Left lung (tissue), 10 donors: ENCODE measurements around the gene PRUNE2. TPM values are rescaled to one million over a fixed set of nuclear protein-coding genes. Genes with fewer than 3 reads are reported as not detected.

Experiments
- ATAC-seq: fragments of 200-7000 bp; cut with Tn5 transposase; one replicate; pipeline ENCODE4 v1.9.1; 2020; ENCODE audit warnings: moderate library complexity
- DNase-seq, 4 donors: peaks; one replicate each; pipeline ENCODE4 v3.0.0-alpha.2; 2013 to 2020
- H3K27ac ChIP-seq, 2 donors: fragments of 200-600 bp; sonication (generic) in 1 of 2; one replicate each; pipeline versions ENCODE4 v1.5.0 to v1.8.0; 2020 to 2021
- H3K27me3 ChIP-seq, 2 donors: fragments of 200-600 bp; sonication (generic) in 1 of 2; one replicate each; pipeline versions ENCODE4 v1.5.0 to v1.8.0; 2020 to 2021
- H3K36me3 ChIP-seq, 2 donors: fragments of 200-600 bp; sonication (generic) in 1 of 2; one replicate each; pipeline versions ENCODE4 v1.5.0 to v1.8.0; 2020 to 2021
- H3K4me1 ChIP-seq, 2 donors: fragments of 200-600 bp; one replicate each; pipeline ENCODE4 v1.8.0; 2021
- H3K4me3 ChIP-seq, 2 donors: fragments of 200-600 bp; sonication (generic) in 1 of 2; one replicate each; pipeline versions ENCODE4 v1.5.0 to v1.8.0; 2020 to 2021; ENCODE audit warnings: mild to moderate bottlenecking in 1 of 2
- H3K9me3 ChIP-seq, 2 donors: fragments of 200-600 bp; sonication (generic) in 1 of 2; one replicate each; pipeline versions ENCODE4 v1.5.0 to v1.8.0; 2020 to 2021
- CTCF ChIP-seq, 2 donors: fragments of 200-600 bp; sonication (generic) in 1 of 2; IDR thresholded peaks; one replicate each; pipeline versions ENCODE4 v1.5.0 to v1.8.0; 2021; ENCODE audit warnings: antibody characterized with exemption in 2 of 2
- intact Hi-C, 2 donors: fragments of 100-400 bp; cut with DNase I; formaldehyde crosslinking; loops; one replicate each; pipeline versions ENCODE4 v1.11.2 to v1.14.2; 2022
- polyA plus RNA-seq, 6 donors: library from polyadenylated mRNA; unstranded; fragments of 120-200 nt; gene quantifications; one replicate each; pipeline ENCODE4 v1.2.1, GENCODE V29; 2013; ENCODE audit not compliant: insufficient read length in 6 of 6
- total RNA-seq, 2 donors: library from RNA; stranded (reverse); fragmentation: NEBNext Ultra II Directional; extraction: Animal tissue kit (Norgen Biotek cat#: 25700); gene quantifications; one replicate each; pipeline ENCODE4 v1.2.1, GENCODE V29; 2021
- donor health status: DM: no; HTN: yes; CAD: no.
- donor health status: DM: no; HTN: no; CAD: no.

The PRUNE2 gene
- total and polyA plus RNA-seq, 8 donors, result 2.0 to 17.7 (median 4.1) TPM

GRCh38 chr9:76808636-76809035, 97.3 kb downstream of the PRUNE2 start:
- intact Hi-C loops, result no loop called here
- no peak for ATAC-seq
- no peaks in the 10 kb centered on the region for H3K9me3 ChIP-seq
- H3K4me1 ChIP-seq, result no peaks in the 10 kb centered on the region
- H3K36me3 ChIP-seq, result no peaks in the 10 kb centered on the region
- no peak for DNase-seq
- no peak for TF ChIP-seq CTCF (IDR thresholded peaks at IDR 0.05)
- H3K27me3 ChIP-seq, result peaks cover 0 to 10% of the 10 kb centered on the region in 2 donors
- H3K27ac ChIP-seq, result no peak overlapping the region
- no peak overlapping the region for H3K4me3 ChIP-seq

- no peak overlapping the region for H3K27ac ChIP-seq
- TF ChIP-seq CTCF (IDR thresholded peaks at IDR 0.05), result no peak
- H3K4me1 ChIP-seq, result no peaks in the 10 kb centered on the region
- no peaks in the 10 kb centered on the region for H3K9me3 ChIP-seq
- no peaks in the 10 kb centered on the region for H3K36me3 ChIP-seq
- H3K27me3 ChIP-seq, result peaks cover 0 to 7% of the 10 kb centered on the region in 2 donors
- H3K4me3 ChIP-seq, result no peak overlapping the region
- no peak for ATAC-seq
- intact Hi-C loops, result no loop called here
- no peak for DNase-seq
Measured at GRCh38 chr9:76803762-76804161, 102.2 kb downstream of the PRUNE2 start.

GRCh38 chr9:76803083-76803482, 102.8 kb downstream of the PRUNE2 start:
- H3K36me3 ChIP-seq, result no peaks in the 10 kb centered on the region
- DNase-seq, result no peak
- H3K27me3 ChIP-seq, result peaks cover 0 to under 1% of the 10 kb centered on the region in 2 donors
- H3K4me3 ChIP-seq, result no peak overlapping the region
- ATAC-seq, result no peak
- intact Hi-C loops, result no loop called here
- H3K27ac ChIP-seq, result no peak overlapping the region
- no peak for TF ChIP-seq CTCF (IDR thresholded peaks at IDR 0.05)
- H3K4me1 ChIP-seq, result no peaks in the 10 kb centered on the region
- H3K9me3 ChIP-seq, result no peaks in the 10 kb centered on the region

GRCh38 chr9:76800901-76801300, 105.0 kb downstream of the PRUNE2 start:
- ATAC-seq (no peak), DNase-seq (no peak)
- no peak overlapping the region for H3K4me3 ChIP-seq
- intact Hi-C loops, result no loop called here
- no peaks in the 10 kb centered on the region for H3K27me3 ChIP-seq
- H3K27ac ChIP-seq, result no peak overlapping the region
- no peaks in the 10 kb centered on the region for H3K36me3 ChIP-seq
- no peaks in the 10 kb centered on the region for H3K4me1 ChIP-seq
- no peak for TF ChIP-seq CTCF (IDR thresholded peaks at IDR 0.05)
- no peaks in the 10 kb centered on the region for H3K9me3 ChIP-seq

GRCh38 chr9:76799473-76799872, 106.4 kb downstream of the PRUNE2 start:
- no peaks in the 10 kb centered on the region for H3K36me3 ChIP-seq
- TF ChIP-seq CTCF (IDR thresholded peaks at IDR 0.05), result no peak
- no peaks in the 10 kb centered on the region for H3K27me3 ChIP-seq
- no peak for ATAC-seq
- intact Hi-C loops, result no loop called here
- H3K9me3 ChIP-seq, result no peaks in the 10 kb centered on the region
- no peak overlapping the region for H3K4me3 ChIP-seq
- H3K4me1 ChIP-seq, result no peaks in the 10 kb centered on the region
- no peak overlapping the region for H3K27ac ChIP-seq
- DNase-seq, result no peak
